ENCODE data around the gene KRTAP10-6.
"Not testable (repeated sequence)": the region's sequence is repeated elsewhere in the genome, so short reads cannot be mapped to it uniquely, and the experiment has no call there.

The KRTAP10-6 gene, protein sequence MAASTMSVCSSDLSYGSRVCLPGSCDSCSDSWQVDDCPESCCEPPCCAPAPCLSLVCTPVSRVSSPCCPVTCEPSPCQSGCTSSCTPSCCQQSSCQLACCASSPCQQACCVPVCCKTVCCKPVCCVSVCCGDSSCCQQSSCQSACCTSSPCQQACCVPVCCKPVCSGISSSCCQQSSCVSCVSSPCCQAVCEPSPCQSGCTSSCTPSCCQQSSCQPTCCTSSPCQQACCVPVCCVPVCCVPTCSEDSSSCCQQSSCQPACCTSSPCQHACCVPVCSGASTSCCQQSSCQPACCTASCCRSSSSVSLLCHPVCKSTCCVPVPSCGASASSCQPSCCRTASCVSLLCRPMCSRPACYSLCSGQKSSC

DNA sequence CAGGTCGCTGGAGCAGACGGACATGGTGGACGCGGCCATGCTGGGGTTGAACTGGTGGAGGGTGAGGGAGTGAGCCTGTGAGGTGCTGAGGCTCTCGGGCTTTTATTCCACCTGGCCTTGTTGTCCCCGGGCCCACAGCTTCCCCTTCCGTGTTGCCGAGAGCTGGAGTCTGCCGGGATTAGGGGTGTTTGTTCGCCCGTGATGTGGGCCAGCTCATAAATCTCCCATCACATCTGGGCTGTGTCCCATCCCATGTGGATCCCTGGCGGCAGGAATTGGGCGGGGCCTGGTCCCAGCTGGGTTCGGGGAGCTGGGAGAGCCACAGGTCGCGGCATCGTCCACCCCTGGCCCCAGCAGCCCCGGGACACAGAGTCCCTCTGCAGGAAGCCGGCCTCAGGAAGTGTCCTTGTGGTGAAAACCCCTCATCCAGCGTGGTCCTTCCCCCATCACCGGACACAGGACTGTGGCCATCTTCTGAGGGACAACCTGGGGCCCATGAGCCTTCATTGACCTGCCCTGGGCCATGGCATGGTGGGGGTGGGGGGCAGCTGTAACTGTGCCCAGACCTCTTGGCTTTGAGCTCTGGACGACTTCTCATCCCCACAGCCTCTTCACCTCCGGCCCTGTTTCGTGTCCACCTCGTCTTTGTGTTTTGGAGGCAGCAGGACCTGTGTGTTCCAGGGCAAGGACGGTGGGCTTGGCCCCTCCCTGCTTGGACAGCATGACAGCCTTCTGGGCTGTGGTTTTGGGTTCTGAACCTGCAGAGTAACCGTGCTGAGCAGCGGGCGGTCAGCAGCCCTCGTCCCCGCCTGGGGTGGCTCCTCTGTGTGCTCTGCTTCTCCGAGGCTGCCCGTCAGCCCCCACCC lies at the start of gene KRTAP10-6:
Gene KRTAP10-6 (minus strand): TSS at position 60 of the 866 bp plus-strand sequence. CDS start 21 bp downstream, at position 39.
- Histone ChIP-seq H3K9me3 (ENCODE audit: control insufficient read depth, insufficient read depth, low read length) (no peaks in the 10 kb centered on the region), H3K27ac (ENCODE audit: low read depth, low read length) (no peak within 1 kb of the TSS), H3K9ac (ENCODE audit: low read depth, low read length) (no peak within 1 kb of the TSS), H3K4me3 (ENCODE audit: low read depth, low read length) (no peak within 1 kb of the TSS), H3K4me1 (ENCODE audit: control insufficient read depth, insufficient read depth, low read length) (peaks cover 14% of the 10 kb centered on the region), H3K36me3 (ENCODE audit: control insufficient read depth, insufficient read depth, low read length) (no peaks in the 10 kb centered on the region), H3K27me3 (ENCODE audit: control insufficient read depth, insufficient read depth, low read length) (no peaks in the 10 kb centered on the region)

DNA sequence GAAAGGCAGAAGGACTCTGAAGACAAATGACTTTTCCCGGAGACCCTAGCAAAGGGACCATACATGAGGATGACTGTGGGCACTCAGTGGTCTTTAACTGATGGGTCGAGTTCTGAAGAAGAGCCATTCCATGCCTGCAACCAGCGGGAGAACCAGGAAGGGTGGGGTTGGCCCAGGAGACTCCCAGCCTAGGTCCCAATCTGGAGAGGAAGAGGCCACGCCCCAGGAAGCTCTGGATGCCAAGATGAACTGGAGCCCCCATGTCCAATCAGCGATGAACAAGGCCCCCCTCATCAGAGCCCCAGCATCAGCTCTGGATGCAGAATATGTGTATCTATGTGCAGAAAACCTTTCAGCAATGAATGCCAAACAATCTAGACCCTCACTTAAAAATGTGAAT lies 48.5 kb upstream of the KRTAP10-6 start:
- Histone ChIP-seq H3K4me3 (ENCODE audit: low read depth, low read length) (no peak overlapping the region), H3K27me3 (ENCODE audit: control insufficient read depth, insufficient read depth, low read length) (no peaks in the 10 kb centered on the region), H3K9me3 (ENCODE audit: control insufficient read depth, insufficient read depth, low read length) (no peaks in the 10 kb centered on the region), H3K36me3 (ENCODE audit: control insufficient read depth, insufficient read depth, low read length) (no peaks in the 10 kb centered on the region), H3K9ac (ENCODE audit: low read depth, low read length) (no peak overlapping the region), H3K4me1 (ENCODE audit: control insufficient read depth, insufficient read depth, low read length) (no peaks in the 10 kb centered on the region), H3K27ac (ENCODE audit: low read depth, low read length) (no peak overlapping the region)

- no peaks in the 10 kb centered on the region for H3K9me3 ChIP-seq (ENCODE audit: control insufficient read depth, insufficient read depth, low read length)
- no peaks in the 10 kb centered on the region for H3K4me1 ChIP-seq (ENCODE audit: control insufficient read depth, insufficient read depth, low read length)
- H3K9ac ChIP-seq (ENCODE audit: low read depth, low read length): no peak overlapping the region
- H3K36me3 ChIP-seq (ENCODE audit: control insufficient read depth, insufficient read depth, low read length): no peaks in the 10 kb centered on the region
- no peaks in the 10 kb centered on the region for H3K27me3 ChIP-seq (ENCODE audit: control insufficient read depth, insufficient read depth, low read length)
- no peak overlapping the region for H3K27ac ChIP-seq (ENCODE audit: low read depth, low read length)
- H3K4me3 ChIP-seq (ENCODE audit: low read depth, low read length): no peak overlapping the region
Measured at GRCh38 chr21:44639331-44639655, 47.0 kb upstream of the KRTAP10-6 start.

GRCh38 chr21:44638506-44639330 lies 46.4 kb upstream of the KRTAP10-6 start:
- not testable (repeated sequence) for H3K9ac ChIP-seq (ENCODE audit: low read depth, low read length); H3K36me3 ChIP-seq (ENCODE audit: control insufficient read depth, insufficient read depth, low read length); H3K27ac ChIP-seq (ENCODE audit: low read depth, low read length); H3K27me3 ChIP-seq (ENCODE audit: control insufficient read depth, insufficient read depth, low read length); H3K4me3 ChIP-seq (ENCODE audit: low read depth, low read length); H3K9me3 ChIP-seq (ENCODE audit: control insufficient read depth, insufficient read depth, low read length); H3K4me1 ChIP-seq (ENCODE audit: control insufficient read depth, insufficient read depth, low read length)

GRCh38 chr21:44637851-44638348 lies 45.6 kb upstream of the KRTAP10-6 start:
- H3K27me3 ChIP-seq (ENCODE audit: control insufficient read depth, insufficient read depth, low read length); H3K27ac ChIP-seq (ENCODE audit: low read depth, low read length); H3K4me1 ChIP-seq (ENCODE audit: control insufficient read depth, insufficient read depth, low read length); H3K9ac ChIP-seq (ENCODE audit: low read depth, low read length); H3K36me3 ChIP-seq (ENCODE audit: control insufficient read depth, insufficient read depth, low read length); H3K4me3 ChIP-seq (ENCODE audit: low read depth, low read length); H3K9me3 ChIP-seq (ENCODE audit: control insufficient read depth, insufficient read depth, low read length): not testable (repeated sequence)

DNA sequence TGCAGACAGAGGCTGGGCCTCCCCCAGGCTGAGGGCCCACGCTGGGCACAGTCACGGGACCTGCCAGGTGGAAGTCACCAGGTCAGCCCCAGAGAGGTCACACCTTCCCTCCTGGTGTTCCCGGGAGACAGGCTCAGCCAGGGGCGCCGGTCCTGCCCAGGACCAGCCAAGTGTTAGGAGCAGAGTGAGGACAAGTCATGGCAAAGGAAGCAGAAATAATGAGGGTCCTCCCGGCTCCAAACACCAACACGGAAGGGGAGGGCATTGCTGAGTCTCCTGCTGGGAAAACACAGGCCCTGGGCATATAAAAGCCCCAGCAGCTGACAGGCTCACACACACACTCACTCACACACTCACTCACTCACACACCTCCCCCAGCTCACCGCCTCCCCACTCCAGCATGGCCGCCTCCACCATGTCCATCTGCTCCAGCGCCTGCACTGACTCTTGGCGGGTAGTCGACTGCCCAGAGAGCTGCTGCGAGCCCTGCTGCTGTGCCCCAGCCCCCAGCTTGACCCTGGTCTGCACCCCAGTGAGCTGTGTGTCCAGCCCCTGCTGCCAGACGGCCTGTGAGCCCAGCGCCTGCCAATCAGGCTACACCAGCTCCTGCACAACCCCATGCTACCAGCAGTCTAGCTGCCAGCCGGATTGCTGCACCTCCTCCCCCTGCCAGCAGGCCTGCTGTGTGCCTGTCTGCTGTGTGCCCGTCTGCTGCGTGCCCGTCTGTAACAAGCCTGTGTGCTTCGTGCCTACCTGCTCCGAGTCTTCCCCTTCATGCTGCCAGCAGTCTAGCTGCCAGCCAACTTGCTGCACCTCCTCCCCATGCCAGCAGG lies 44.9 kb upstream of the KRTAP10-6 start, which contains the start of gene KRTAP10-10:
Gene KRTAP10-10 (plus strand): TSS at position 339 of the 833 bp plus-strand sequence. CDS start 62 bp downstream, at position 401.
- Histone ChIP-seq H3K36me3 (ENCODE audit: control insufficient read depth, insufficient read depth, low read length) (no peaks in the 10 kb centered on the region), H3K4me1 (ENCODE audit: control insufficient read depth, insufficient read depth, low read length) (no peaks in the 10 kb centered on the region), H3K9me3 (ENCODE audit: control insufficient read depth, insufficient read depth, low read length) (no peaks in the 10 kb centered on the region), H3K27ac (ENCODE audit: low read depth, low read length) (no peak within 1 kb of the TSS), H3K27me3 (ENCODE audit: control insufficient read depth, insufficient read depth, low read length) (no peaks in the 10 kb centered on the region), H3K4me3 (ENCODE audit: low read depth, low read length) (no peak within 1 kb of the TSS), H3K9ac (ENCODE audit: low read depth, low read length) (no peak within 1 kb of the TSS)

GRCh38 chr21:44636209-44637017 lies 44.1 kb upstream of the KRTAP10-6 start:
- Histone ChIP-seq H3K4me1 (ENCODE audit: control insufficient read depth, insufficient read depth, low read length) (no peaks in the 10 kb centered on the region), H3K27ac (ENCODE audit: low read depth, low read length) (no peak overlapping the region), H3K9me3 (ENCODE audit: control insufficient read depth, insufficient read depth, low read length) (no peaks in the 10 kb centered on the region), H3K9ac (ENCODE audit: low read depth, low read length) (no peak overlapping the region), H3K27me3 (ENCODE audit: control insufficient read depth, insufficient read depth, low read length) (no peaks in the 10 kb centered on the region), H3K4me3 (ENCODE audit: low read depth, low read length) (no peak overlapping the region), H3K36me3 (ENCODE audit: control insufficient read depth, insufficient read depth, low read length) (no peaks in the 10 kb centered on the region)

GRCh38 chr21:44632067-44632466 lies 39.8 kb upstream of the KRTAP10-6 start:
- H3K9ac ChIP-seq (ENCODE audit: low read depth, low read length): no peak overlapping the region
- no peak overlapping the region for H3K27ac ChIP-seq (ENCODE audit: low read depth, low read length)
- no peaks in the 10 kb centered on the region for H3K9me3 ChIP-seq (ENCODE audit: control insufficient read depth, insufficient read depth, low read length)
- H3K4me1 ChIP-seq (ENCODE audit: control insufficient read depth, insufficient read depth, low read length): no peaks in the 10 kb centered on the region
- no peaks in the 10 kb centered on the region for H3K27me3 ChIP-seq (ENCODE audit: control insufficient read depth, insufficient read depth, low read length)
- no peaks in the 10 kb centered on the region for H3K36me3 ChIP-seq (ENCODE audit: control insufficient read depth, insufficient read depth, low read length)
- H3K4me3 ChIP-seq (ENCODE audit: low read depth, low read length): no peak overlapping the region

DNA sequence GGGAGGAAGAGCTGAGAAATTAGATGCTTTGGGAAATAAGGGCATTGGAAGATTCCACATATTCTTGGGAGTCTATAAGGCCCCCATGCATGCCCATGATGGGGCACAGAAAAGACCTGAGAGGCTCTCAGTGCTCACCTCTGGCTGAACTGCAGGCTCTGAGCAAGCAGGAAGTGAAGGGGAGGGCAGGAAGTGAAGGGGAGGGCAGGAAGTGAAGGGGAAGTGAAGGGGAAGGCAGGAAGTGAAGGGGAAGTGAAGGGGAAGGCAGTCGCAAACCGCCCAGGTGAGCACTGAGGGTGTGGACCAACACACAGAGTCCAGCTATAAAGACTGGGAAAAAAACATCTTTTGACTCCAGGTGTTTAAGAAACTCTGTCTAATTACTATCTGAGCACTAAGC lies 38.1 kb upstream of the KRTAP10-6 start:
- Histone ChIP-seq H3K9me3 (ENCODE audit: control insufficient read depth, insufficient read depth, low read length) (no peaks in the 10 kb centered on the region), H3K4me3 (ENCODE audit: low read depth, low read length) (no peak overlapping the region), H3K27me3 (ENCODE audit: control insufficient read depth, insufficient read depth, low read length) (no peaks in the 10 kb centered on the region)

More for the DNA sequence above, 38.1 kb upstream of the KRTAP10-6 start:
- no peaks in the 10 kb centered on the region for H3K4me1 ChIP-seq (ENCODE audit: control insufficient read depth, insufficient read depth, low read length)
- H3K9ac ChIP-seq (ENCODE audit: low read depth, low read length): no peak overlapping the region
- no peaks in the 10 kb centered on the region for H3K36me3 ChIP-seq (ENCODE audit: control insufficient read depth, insufficient read depth, low read length)
- no peak overlapping the region for H3K27ac ChIP-seq (ENCODE audit: low read depth, low read length)
